ENCODE data around the gene SP2. TPM values are rescaled to one million over a fixed set of nuclear protein-coding genes. Genes with fewer than 3 reads are reported as not detected.

Gene SP2
- total and polyA plus RNA-seq, 4 experiments from 2014 or later, result 3.0 to 39.9 (median 28.4) TPM

- peak overlapping the region in 3 of 7 donors; percentile 41 to 64 (median 52) for H3K27ac Mint-ChIP-seq
- H3K4me3 ChIP-seq (ENCODE audit: low read length in 2 of 2), result no peak overlapping the region
- H3K4me3 Mint-ChIP-seq, result peak overlapping the region in 1 of 8 donors; percentile 36
- no peaks in the 10 kb centered on the region for H3K9me3 ChIP-seq (ENCODE audit: control insufficient read depth in 1 of 2, low read length in 2 of 2)
- H3K27ac ChIP-seq (ENCODE audit: low read depth, low read length), result no peak overlapping the region
- no peaks in the 10 kb centered on the region for H3K36me3 Mint-ChIP-seq
- POLR2A ChIA-PET (ENCODE audit: partially characterized antibody), result interaction anchor here (0.7 to 7.5 kb wide), 6 partner anchors 17 to 701 kb away, joined by 3 to 271 read pairs (median 3); partner anchors contain the start of genes CDC27, OSBPL7, SCRN2 and SP6
- intact Hi-C loops (cut with micrococcal nuclease), result loop anchor here (1.0 kb wide), 2 partner anchors 49 to 114 kb away; partner anchors contain the start of gene SCRN2
- no peaks in the 10 kb centered on the region for H3K27me3 Mint-ChIP-seq
- no peaks in the 10 kb centered on the region for H3K36me3 ChIP-seq (ENCODE audit: insufficient read depth, low read length)
- no peaks in the 10 kb centered on the region for H3K27me3 ChIP-seq (ENCODE audit: insufficient read depth, low read length)
- no peaks in the 10 kb centered on the region for H3K9me3 Mint-ChIP-seq
- peaks cover 13 to 27% (median 20%) of the 10 kb centered on the region in 4 donors for H3K4me1 Mint-ChIP-seq
- peaks cover 19% of the 10 kb centered on the region for H3K4me1 ChIP-seq (ENCODE audit: insufficient read depth, low read length)
- CTCF ChIA-PET (ENCODE audit: partially characterized antibody), result interaction anchor here (0.8 to 17.6 kb wide), 18 partner anchors 9 to 241 kb away, joined by 3 to 562 read pairs (median 4); partner anchors contain the start of genes KPNB1, LRRC46, MRPL10 and SCRN2
- DNase-seq, result peak; percentile 84 to 88 (median 86)
These were observed 6.1 kb upstream of the SP2 start for GRCh38 chr17:47889734-47890529.

GRCh38 chr17:47891545-47892088 is 4.4 kb upstream of the SP2 start:
- H3K27ac Mint-ChIP-seq, result peak overlapping the region in 1 of 7 donors; percentile 28
- Histone ChIP-seq H3K36me3 (ENCODE audit: insufficient read depth, low read length) (no peaks in the 10 kb centered on the region), H3K9me3 (ENCODE audit: control insufficient read depth in 1 of 2, low read length in 2 of 2) (no peaks in the 10 kb centered on the region), H3K27ac (ENCODE audit: low read depth, low read length) (no peak overlapping the region), H3K4me1 (ENCODE audit: insufficient read depth, low read length) (peaks cover 13% of the 10 kb centered on the region), H3K4me3 (ENCODE audit: low read length in 2 of 2) (no peak overlapping the region), H3K27me3 (ENCODE audit: insufficient read depth, low read length) (no peaks in the 10 kb centered on the region)
- CTCF ChIA-PET (ENCODE audit: partially characterized antibody), result interaction anchor here (1.3 to 17.6 kb wide), 4 partner anchors 11 to 57 kb away, joined by 3 to 562 read pairs (median 20); partner anchors contain the start of genes SCRN2 and SP6
- peaks cover 0 to 2% (median 0%) of the 10 kb centered on the region in 8 donors for H3K9me3 Mint-ChIP-seq
- POLR2A ChIA-PET (ENCODE audit: partially characterized antibody), result interaction anchor here (1.1 to 7.5 kb wide), 2 partner anchors 49 to 60 kb away, joined by 3 to 271 read pairs; partner anchors contain the start of genes LRRC46, MRPL10, SCRN2 and SP6
- no peaks in the 10 kb centered on the region for H3K27me3 Mint-ChIP-seq
- H3K36me3 Mint-ChIP-seq, result peaks cover 0 to 8% of the 10 kb centered on the region in 2 donors
- peaks cover 9 to 27% (median 16%) of the 10 kb centered on the region in 4 donors for H3K4me1 Mint-ChIP-seq
- H3K4me3 Mint-ChIP-seq, result peak overlapping the region in 1 of 8 donors; percentile 54
- DNase-seq, result no peak
- intact Hi-C loops (cut with micrococcal nuclease), result no loop called here

DNA sequence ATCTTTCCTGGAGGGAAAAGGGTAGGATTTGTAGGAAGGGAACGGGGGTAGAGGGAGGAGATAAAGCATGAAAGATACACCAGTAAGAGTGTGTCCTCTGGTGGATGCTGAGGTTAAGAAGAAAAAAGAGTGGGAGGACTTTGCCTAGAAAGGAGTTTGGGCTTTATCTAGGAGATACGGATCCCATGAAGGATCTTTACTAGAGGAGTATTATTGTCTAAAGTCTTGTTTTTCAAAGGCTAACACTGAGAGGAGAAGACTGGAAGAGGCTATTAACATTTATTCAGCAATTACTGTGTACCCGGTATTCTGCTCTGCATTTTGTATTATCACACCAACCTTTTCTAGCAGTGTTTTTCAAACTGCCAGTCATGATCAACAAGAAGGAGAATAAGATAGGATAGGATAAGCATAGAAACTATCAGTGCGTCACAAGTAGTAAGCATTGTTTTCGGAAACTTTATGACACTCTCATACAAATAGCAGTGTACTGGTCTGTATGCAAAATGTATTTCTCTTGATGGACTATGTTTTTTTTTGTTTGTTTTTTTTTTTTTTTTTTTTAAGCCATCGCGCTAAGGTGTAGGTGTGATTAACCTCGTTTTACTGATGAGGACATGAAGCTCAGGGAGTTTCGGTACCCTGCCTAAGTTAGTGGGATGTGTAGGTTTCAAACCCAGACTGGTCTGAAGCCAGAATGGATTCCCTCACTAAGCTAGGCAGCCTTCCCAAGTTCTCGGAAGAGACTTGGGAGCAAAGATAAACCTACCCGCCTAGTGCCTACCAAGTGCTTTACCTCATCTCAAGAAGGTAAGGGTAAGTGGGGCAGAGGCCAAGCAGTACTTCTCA is 1.3 kb upstream of the SP2 start:
- no peaks in the 10 kb centered on the region for H3K9me3 ChIP-seq (ENCODE audit: control insufficient read depth in 1 of 2, low read length in 2 of 2)
- intact Hi-C loops (cut with micrococcal nuclease), result loop anchor here (1.0 kb wide), 3 partner anchors 47 to 76 kb away; partner anchors contain the start of genes LRRC46, MRPL10 and PNPO
- no peaks in the 10 kb centered on the region for H3K27me3 ChIP-seq (ENCODE audit: insufficient read depth, low read length)
- DNase-seq, result no peak
- H3K4me3 ChIP-seq (ENCODE audit: low read length in 2 of 2), result peak overlapping the region; percentile 92 to 96
- H3K4me3 Mint-ChIP-seq, result peak overlapping the region; percentile 94 to 100 (median 99)
- no peaks in the 10 kb centered on the region for H3K27me3 Mint-ChIP-seq
- POLR2A ChIA-PET (ENCODE audit: partially characterized antibody), result interaction anchor here (0.6 to 7.5 kb wide), 30 partner anchors 10 to 1793 kb away, joined by 3 to 271 read pairs (median 4); partner anchors contain the start of genes CDK5RAP3, KPNB1, LRRC46 and MRPL10
- H3K27ac Mint-ChIP-seq, result peak overlapping the region; percentile 96 to 100 (median 100)
- peak overlapping the region; percentile 97 for H3K27ac ChIP-seq (ENCODE audit: low read depth, low read length)
- H3K9me3 Mint-ChIP-seq, result peaks cover 0 to 2% (median 0%) of the 10 kb centered on the region in 8 donors
- H3K4me1 Mint-ChIP-seq, result peaks cover 27 to 50% (median 39%) of the 10 kb centered on the region in 4 donors
- peaks cover 12 to 20% of the 10 kb centered on the region in 2 donors for H3K36me3 Mint-ChIP-seq
- CTCF ChIA-PET (ENCODE audit: partially characterized antibody), result interaction anchor here (0.7 to 17.6 kb wide), 8 partner anchors 13 to 77 kb away, joined by 3 to 562 read pairs (median 4); partner anchors contain the start of genes CDK5RAP3, SCRN2 and SP6
- peaks cover 38% of the 10 kb centered on the region for H3K4me1 ChIP-seq (ENCODE audit: insufficient read depth, low read length)
- H3K36me3 ChIP-seq (ENCODE audit: insufficient read depth, low read length), result peaks cover 4% of the 10 kb centered on the region

- Histone ChIP-seq H3K4me3 (ENCODE audit: low read length in 2 of 2) (peak overlapping the region; percentile 92 to 96), H3K27me3 (ENCODE audit: insufficient read depth, low read length) (no peaks in the 10 kb centered on the region), H3K27ac (ENCODE audit: low read depth, low read length) (peak overlapping the region; percentile 97), H3K4me1 (ENCODE audit: insufficient read depth, low read length) (peaks cover 42% of the 10 kb centered on the region), H3K9me3 (ENCODE audit: control insufficient read depth in 1 of 2, low read length in 2 of 2) (no peaks in the 10 kb centered on the region), H3K36me3 (ENCODE audit: insufficient read depth, low read length) (peaks cover 8% of the 10 kb centered on the region)
- ChIA-PET CTCF (ENCODE audit: partially characterized antibody) (interaction anchor here (0.7 to 17.6 kb wide), 8 partner anchors 14 to 77 kb away, joined by 3 to 562 read pairs (median 3); partner anchors contain the start of genes CDK5RAP3, OSBPL7, SCRN2 and SP6), POLR2A (ENCODE audit: partially characterized antibody) (interaction anchor here (0.6 to 7.5 kb wide), 37 partner anchors 10 to 1012 kb away, joined by 3 to 271 read pairs (median 4); partner anchors contain the start of genes CDK5RAP3, KPNB1, LRRC46 and MRPL10)
- Mint-ChIP-seq H3K27ac (peak overlapping the region; percentile 96 to 100 (median 100)), H3K36me3 (peaks cover 12 to 24% of the 10 kb centered on the region in 2 donors), H3K9me3 (peaks cover 0 to 2% (median 0%) of the 10 kb centered on the region in 8 donors), H3K27me3 (no peaks in the 10 kb centered on the region), H3K4me3 (peak overlapping the region; percentile 94 to 100 (median 99)), H3K4me1 (peaks cover 27 to 53% (median 39%) of the 10 kb centered on the region in 4 donors)
- DNase-seq, result peak in 1 of 5 donors; percentile 43
- intact Hi-C loops (cut with micrococcal nuclease), result loop anchor here (1.0 kb wide), 3 partner anchors 46 to 75 kb away; partner anchors contain the start of genes LRRC46, MRPL10 and PNPO
These were observed 635 bp upstream of the SP2 start for GRCh38 chr17:47895347-47895855.

DNA sequence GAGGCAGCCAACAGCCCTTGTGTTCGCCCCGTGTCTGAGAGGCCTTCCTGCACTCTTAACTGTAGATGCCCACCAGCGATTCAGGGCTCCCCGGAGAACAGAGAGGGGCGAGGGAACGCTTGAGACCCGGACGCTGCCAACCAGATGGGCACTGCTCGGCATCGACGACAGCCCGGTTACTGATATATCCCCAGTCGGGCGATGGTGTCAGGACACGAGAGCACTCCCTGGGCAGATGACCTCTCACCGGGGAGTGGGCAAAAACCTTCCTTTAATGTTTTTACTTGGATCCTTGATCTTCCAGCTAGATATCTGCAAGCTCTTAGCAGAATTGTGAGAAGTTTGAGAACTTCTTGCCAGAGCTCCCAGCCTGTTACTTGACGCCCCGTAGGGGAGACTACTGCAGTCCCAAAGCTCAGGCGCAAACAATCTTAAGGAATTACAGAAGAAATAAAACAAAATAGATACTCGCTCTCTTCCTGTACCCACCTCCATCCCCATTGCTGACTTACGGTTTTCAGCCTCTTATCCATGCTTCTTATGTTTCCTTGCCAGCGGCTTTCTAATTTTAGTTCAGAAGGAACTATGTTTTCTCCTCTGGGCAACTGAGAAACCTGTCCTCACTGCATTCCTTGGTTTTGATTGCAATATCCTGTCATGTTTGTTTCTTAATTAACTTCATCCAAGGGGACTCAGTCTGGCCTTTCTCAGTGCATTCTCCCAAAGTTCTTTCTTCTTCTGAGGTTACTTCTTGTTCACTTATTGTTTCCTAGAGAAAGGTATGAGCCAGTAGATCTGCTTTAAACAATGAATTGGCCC is 845 bp downstream of the SP2 start:
- Mint-ChIP-seq H3K4me1 (peaks cover 29 to 63% (median 42%) of the 10 kb centered on the region in 4 donors), H3K27me3 (no peaks in the 10 kb centered on the region), H3K4me3 (peak overlapping the region; percentile 88 to 99 (median 95)), H3K9me3 (peaks cover 0 to 2% (median 0%) of the 10 kb centered on the region in 8 donors), H3K36me3 (peaks cover 12 to 34% of the 10 kb centered on the region in 2 donors), H3K27ac (peak overlapping the region; percentile 87 to 96 (median 95))
- peak overlapping the region; percentile 97 for H3K27ac ChIP-seq (ENCODE audit: low read depth, low read length)
- peaks cover 8% of the 10 kb centered on the region for H3K36me3 ChIP-seq (ENCODE audit: insufficient read depth, low read length)
- DNase-seq, result no peak
- peak overlapping the region; percentile 57 to 95 for H3K4me3 ChIP-seq (ENCODE audit: low read length in 2 of 2)
- ChIA-PET CTCF (ENCODE audit: partially characterized antibody) (no interaction called here), POLR2A (ENCODE audit: partially characterized antibody) (interaction anchor here (0.6 to 3.1 kb wide), 6 partner anchors 13 to 74 kb away, joined by 4 to 45 read pairs (median 5); partner anchors contain the start of genes CDK5RAP3 and PNPO)
- H3K4me1 ChIP-seq (ENCODE audit: insufficient read depth, low read length), result peaks cover 42% of the 10 kb centered on the region
- intact Hi-C loops (cut with micrococcal nuclease), result loop anchor here (1.0 kb wide), 3 partner anchors 151 to 247 kb away; partner anchors contain the start of genes NFE2L1 and SNX11
- no peaks in the 10 kb centered on the region for H3K9me3 ChIP-seq (ENCODE audit: control insufficient read depth in 1 of 2, low read length in 2 of 2)
- H3K27me3 ChIP-seq (ENCODE audit: insufficient read depth, low read length), result no peaks in the 10 kb centered on the region

Measured in CD4-positive, alpha-beta memory T cell (primary cell).